GM12878 (cell line): ENCODE measurements around the gene HS3ST1. TPM values are rescaled to one million over a fixed set of nuclear protein-coding genes. Genes with fewer than 3 reads are reported as not detected.

Source experiments
- ATAC-seq: fragments of 200-7000 bp; cut with Tn5 transposase; 3 replicates; pipeline ENCODE4 v1.9.1; 2020; ENCODE audit warnings: mild to moderate bottlenecking, moderate library complexity
- BruUV-seq: library from RNA; stranded (reverse); fragments of 400-500 nt; replicated peaks from 2 replicates; lab custom pipeline; 2021; lab: Mats Ljungman, UMichigan
- CTCF ChIA-PET: fragments of 300-600 bp; sonication (Branson Sonifier 250); formaldehyde crosslinking; extraction: SDS; loops from one replicate; lab custom pipeline; 2021; ENCODE audit warnings: inconsistent platforms; lab: Yijun Ruan, JAX
- POLR2A ChIA-PET: fragments of 350-600 bp; formaldehyde crosslinking; extraction: SDS; loops from one replicate; lab custom pipeline; 2021; ENCODE audit warnings: inconsistent platforms; lab: Charles Lee
- RAD21 ChIA-PET: fragments of 300-600 bp; sonication (Branson Sonifier 250); formaldehyde crosslinking; loops from one replicate; lab custom pipeline; 2023; ENCODE audit warnings: antibody characterized with exemption; ENCODE audit not compliant: unreplicated experiment; lab: Charles Lee
- SMC1A ChIA-PET: fragments of 300-600 bp; sonication (Branson Sonifier 250); formaldehyde crosslinking; loops from one replicate; lab custom pipeline; 2023; ENCODE audit not compliant: unreplicated experiment, uncharacterized antibody; lab: Charles Lee
- DNase-seq: peaks from one replicate; pipeline ENCODE4 v3.0.0-alpha.2; 2011; ENCODE audit warnings: low read depth, low spot score
- FAIRE-seq: peaks from 3 replicates; lab custom pipeline; 2011; peaks lifted over from hg19 to GRCh38; lab: Jason Lieb, UNC
- H2AFZ ChIP-seq: 2 replicates; pipeline ENCODE4 v1.6.0; 2011; ENCODE audit warnings: low read depth, low read length, control low read depth; ENCODE audit not compliant: control insufficient read depth
- H3K27ac ChIP-seq: 2 replicates; pipeline ENCODE4 v1.5.1; 2011; ENCODE audit warnings: control low read depth; ENCODE audit not compliant: control insufficient read depth, insufficient read depth
- H3K27me3 ChIP-seq, 2 experiments: replicated peaks in 1 of 2; 2 replicates each; pipeline versions ENCODE4 v1.6.0 to v1.6.1; 2011; ENCODE audit warnings: low read length in 1 of 2; ENCODE audit not compliant: control insufficient read depth in 2 of 2, insufficient read depth in 2 of 2
- H3K36me3 ChIP-seq, 2 experiments: 2 replicates each; pipeline ENCODE4 v1.5.1; 2011; ENCODE audit warnings: low read length in 1 of 2; ENCODE audit not compliant: control insufficient read depth in 2 of 2, insufficient read depth in 2 of 2
- H3K4me1 ChIP-seq: 2 replicates; pipeline ENCODE4 v1.6.1; 2011; ENCODE audit warnings: mild to moderate bottlenecking, low read length, moderate library complexity, mixed read lengths; ENCODE audit not compliant: control insufficient read depth, insufficient read depth
- H3K4me2 ChIP-seq: 2 replicates; pipeline ENCODE4 v1.6.0; 2011; ENCODE audit warnings: control low read depth; ENCODE audit not compliant: control insufficient read depth, insufficient read depth
- H3K4me3 ChIP-seq: fragments of 200-600 bp; sonication (generic); 2 replicates; pipeline ENCODE4 v1.5.1; 2016
- H3K79me2 ChIP-seq: 2 replicates; pipeline ENCODE4 v1.6.0; 2011; ENCODE audit warnings: low read length; ENCODE audit not compliant: control insufficient read depth, insufficient read depth
- H3K9ac ChIP-seq: 2 replicates; pipeline ENCODE4 v1.8.0; 2011; ENCODE audit warnings: low read length, control low read depth, mixed read lengths; ENCODE audit not compliant: control insufficient read depth, insufficient read depth
- H3K9me3 ChIP-seq: replicated peaks from 3 replicates; pipeline ENCODE4 v1.5.1; 2011; ENCODE audit warnings: mild to moderate bottlenecking, low read length; ENCODE audit not compliant: control insufficient read depth, insufficient read depth
- H4K20me1 ChIP-seq: 2 replicates; pipeline ENCODE4 v1.6.0; 2011; ENCODE audit not compliant: control insufficient read depth, insufficient read depth
- ETV6 ChIP-seq, 2 experiments: fragments of 450-650 bp in 1 of 2; IDR thresholded peaks in 1 of 2; conservative IDR thresholded peaks in 1 of 2; 2 replicates each; pipeline ENCODE4 v1.6.1; 2014; ENCODE audit warnings: antibody characterized with exemption in 1 of 2, borderline replicate concordance in 1 of 2, low read depth in 1 of 2, mild to moderate bottlenecking in 1 of 2, moderate library complexity in 1 of 2
- MTA2 ChIP-seq: fragments of 450-650 bp; IDR thresholded peaks from 2 replicates; pipeline ENCODE4 v1.6.1; 2016; ENCODE audit warnings: low read depth, mild to moderate bottlenecking, moderate library complexity
- NBN ChIP-seq: fragments of 450-650 bp; IDR thresholded peaks from 2 replicates; pipeline ENCODE4 v1.6.1; 2016
- NFIC ChIP-seq: IDR thresholded peaks from 2 replicates; pipeline ENCODE4 v1.6.1; 2012; ENCODE audit warnings: low read depth, mild to moderate bottlenecking, inconsistent platforms, low read length, moderate library complexity
- RB1 ChIP-seq: fragments of 450-650 bp; formaldehyde crosslinking; IDR thresholded peaks from 2 replicates; pipeline ENCODE4 v1.6.1; 2017; ENCODE audit warnings: mild to moderate bottlenecking, borderline replicate concordance
- RUNX3 ChIP-seq: IDR thresholded peaks from 2 replicates; pipeline ENCODE4 v1.6.1; 2012; ENCODE audit warnings: low read length, inconsistent platforms
- TCF3 ChIP-seq: IDR thresholded peaks from 2 replicates; pipeline ENCODE4 v1.6.1; 2012; ENCODE audit warnings: low read depth, mild to moderate bottlenecking, low read length, borderline replicate concordance; ENCODE audit not compliant: insufficient read depth
- TCF7 ChIP-seq: IDR thresholded peaks from 2 replicates; pipeline ENCODE4 v1.6.1; 2014; ENCODE audit warnings: antibody characterized with exemption, borderline replicate concordance
- WRNIP1 ChIP-seq: IDR thresholded peaks from 2 replicates; pipeline ENCODE4 v1.6.1; 2011; ENCODE audit warnings: low read depth, low read length, improper control_type of control experiment, borderline replicate concordance
- WGBS: methylation state at CpG from one replicate; pipeline ENCODE4 v1.1.6; 2016; ENCODE audit warnings: low lambda C conversion rate; ENCODE audit not compliant: insufficient replicate concordance, insufficient coverage; ENCODE audit errors: missing lambda C conversion rate; 5-methylcytosine and 5-hydroxymethylcytosine counted together
- in situ Hi-C: fragments of 300-500 bp; cut with MboI; formaldehyde crosslinking; loops from 9 replicates; pipeline ENCODE4 v1.14.3; 2018; ENCODE audit warnings: mixed read lengths
- intact Hi-C: fragments of 100-400 bp; cut with micrococcal nuclease; formaldehyde crosslinking; loops from one replicate; pipeline ENCODE4 v1.14.2; 2022; ENCODE audit not compliant: unreplicated experiment
- polyA plus RNA-seq, 11 experiments: library from polyadenylated mRNA; depleted of rRNA in 4 of 11; unstranded in 6 of 11; stranded (reverse) in 5 of 11; fragments of >200 nt; fragmentation: Nextera tagmentation in 4 of 11; fragmentation: Illumina TruSeq in 1 of 11; extraction: Ambion mirVana in 4 of 11; extraction: Trizol in 1 of 11; gene quantifications; 1 replicate in 1 of 11; 2 replicates in 10 of 11; pipeline versions ENCODE4 v1.2.1 to v1.2.3, GENCODE V29; 2011 to 2016; ENCODE audit warnings: inconsistent platforms in 2 of 11, missing spikeins in 2 of 11, low read depth in 1 of 11
- total RNA-seq, 4 experiments: library from RNA; depleted of rRNA in 3 of 4; stranded (reverse); fragments of >200 nt in 3 of 4; fragmentation: Illumina TruSeq in 1 of 4; extraction: Trizol in 1 of 4; gene quantifications; 2 replicates each; pipeline versions ENCODE4 v1.2.1 to v1.2.3, GENCODE V29; 2013 to 2021
- TF ChIP-seq, protein P1 (sequence below): fragments of 450-650 bp; formaldehyde crosslinking; IDR thresholded peaks from 2 replicates; pipeline ENCODE4 v1.5.0; 2022; ENCODE audit warnings: mild to moderate bottlenecking, missing genetic modification characterization
- TF ChIP-seq, protein P2 (sequence below): IDR thresholded peaks from 2 replicates; pipeline ENCODE4 v1.6.1; 2012; ENCODE audit warnings: low read length, inconsistent platforms
- TF ChIP-seq, protein P3 (sequence below): fragments of 450-650 bp; IDR thresholded peaks from 2 replicates; pipeline ENCODE4 v1.6.1; 2018; ENCODE audit warnings: mild to moderate bottlenecking, low read depth, moderate library complexity; ENCODE audit not compliant: partially characterized antibody
- TF ChIP-seq, protein P4 (sequence below): fragments of 450-650 bp; formaldehyde crosslinking; IDR thresholded peaks from 2 replicates; pipeline ENCODE4 v1.4.0; 2022; ENCODE audit warnings: mild to moderate bottlenecking, moderate library complexity

HS3ST1 gene
- total and polyA plus RNA-seq, 10 of the 15 experiments (the other 5 are each of a cell fraction or from before 2014, with no cell fraction given), result 0.03 to 0.65 (median 0.13) TPM

DNA sequence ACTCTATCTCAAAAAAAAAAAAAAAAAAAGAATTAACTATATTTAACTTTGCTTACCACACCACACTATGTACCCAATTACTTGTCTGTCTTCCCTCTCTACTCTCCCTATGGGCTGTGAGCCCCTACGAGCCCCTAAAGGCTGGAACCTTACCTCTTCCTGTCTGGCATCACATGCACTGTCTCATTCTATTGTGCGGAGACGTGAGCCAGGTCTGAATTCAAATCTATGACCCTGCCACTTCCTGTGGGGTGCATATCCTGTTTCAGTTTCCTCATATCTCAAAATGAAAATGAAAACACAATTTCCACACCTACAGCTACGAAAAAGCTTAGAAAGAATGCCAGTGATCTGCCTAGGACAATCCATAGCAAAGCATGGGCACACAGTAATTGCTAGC lies 42.9 kb upstream of the HS3ST1 start:
- ChIA-PET RAD21 (no interaction called here), POLR2A (no interaction called here), CTCF (interaction anchor here (1.3 kb wide), 1 partner anchor 9 kb away, joined by 3 read pairs; no protein-coding TSS in a partner anchor), SMC1A (interaction anchor here (1.2 kb wide), 1 partner anchor 13 kb away, joined by 3 read pairs; no protein-coding TSS in a partner anchor)
- intact Hi-C loops (no loop called here), in situ Hi-C loops (no loop called here)
- 5% methylated on average over 4 of the region's 4 CpGs for WGBS
- FAIRE-seq (no peak), ATAC-seq (peak; percentile 71), DNase-seq (peak; percentile 39)
- no peaks in the 10 kb centered on the region for H3K27me3 ChIP-seq
- H3K27ac ChIP-seq, result no peak overlapping the region
- H3K4me3 ChIP-seq, result no peak overlapping the region
- no peaks in the 10 kb centered on the region for H3K9me3 ChIP-seq
- H3K4me2 ChIP-seq, result peak overlapping the region; percentile 5; the same call in 1 of the 2 replicates
- H2AFZ ChIP-seq, result no peak overlapping the region
- H3K9ac ChIP-seq, result no peak overlapping the region
- no peaks in the 10 kb centered on the region for H3K36me3 ChIP-seq
- H3K79me2 ChIP-seq, result no peaks in the 10 kb centered on the region
- no peaks in the 10 kb centered on the region for H4K20me1 ChIP-seq
- peaks cover 31% of the 10 kb centered on the region for H3K4me1 ChIP-seq
- BruUV-seq, result no TSS peak
- TF ChIP-seq MTA2 (no peak), NFIC (peak; percentile 45; the same call in 1 of the 2 replicates), TCF3 (no peak), RUNX3 (peak; percentile 56), ETV6 (conservative IDR thresholded peaks at IDR 0.05 in 1 of 2, IDR thresholded peaks at IDR 0.05 in 1 of 2; ENCODE audit: borderline replicate concordance in 1 of 2, low read depth in 1 of 2) (peak in 1 of 2 experiments; percentile 99; a peak in 2 of 4 replicates), NBN (no peak), RB1 (no peak), WRNIP1 (no peak), TCF7 (no peak)
- TF ChIP-seq, protein P1, sequence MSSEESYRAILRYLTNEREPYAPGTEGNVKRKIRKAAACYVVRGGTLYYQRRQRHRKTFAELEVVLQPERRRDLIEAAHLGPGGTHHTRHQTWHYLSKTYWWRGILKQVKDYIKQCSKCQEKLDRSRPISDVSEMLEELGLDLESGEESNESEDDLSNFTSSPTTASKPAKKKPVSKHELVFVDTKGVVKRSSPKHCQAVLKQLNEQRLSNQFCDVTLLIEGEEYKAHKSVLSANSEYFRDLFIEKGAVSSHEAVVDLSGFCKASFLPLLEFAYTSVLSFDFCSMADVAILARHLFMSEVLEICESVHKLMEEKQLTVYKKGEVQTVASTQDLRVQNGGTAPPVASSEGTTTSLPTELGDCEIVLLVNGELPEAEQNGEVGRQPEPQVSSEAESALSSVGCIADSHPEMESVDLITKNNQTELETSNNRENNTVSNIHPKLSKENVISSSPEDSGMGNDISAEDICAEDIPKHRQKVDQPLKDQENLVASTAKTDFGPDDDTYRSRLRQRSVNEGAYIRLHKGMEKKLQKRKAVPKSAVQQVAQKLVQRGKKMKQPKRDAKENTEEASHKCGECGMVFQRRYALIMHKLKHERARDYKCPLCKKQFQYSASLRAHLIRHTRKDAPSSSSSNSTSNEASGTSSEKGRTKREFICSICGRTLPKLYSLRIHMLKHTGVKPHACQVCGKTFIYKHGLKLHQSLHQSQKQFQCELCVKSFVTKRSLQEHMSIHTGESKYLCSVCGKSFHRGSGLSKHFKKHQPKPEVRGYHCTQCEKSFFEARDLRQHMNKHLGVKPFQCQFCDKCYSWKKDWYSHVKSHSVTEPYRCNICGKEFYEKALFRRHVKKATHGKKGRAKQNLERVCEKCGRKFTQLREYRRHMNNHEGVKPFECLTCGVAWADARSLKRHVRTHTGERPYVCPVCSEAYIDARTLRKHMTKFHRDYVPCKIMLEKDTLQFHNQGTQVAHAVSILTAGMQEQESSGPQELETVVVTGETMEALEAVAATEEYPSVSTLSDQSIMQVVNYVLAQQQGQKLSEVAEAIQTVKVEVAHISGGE, result no peak
- TF ChIP-seq, protein P2, sequence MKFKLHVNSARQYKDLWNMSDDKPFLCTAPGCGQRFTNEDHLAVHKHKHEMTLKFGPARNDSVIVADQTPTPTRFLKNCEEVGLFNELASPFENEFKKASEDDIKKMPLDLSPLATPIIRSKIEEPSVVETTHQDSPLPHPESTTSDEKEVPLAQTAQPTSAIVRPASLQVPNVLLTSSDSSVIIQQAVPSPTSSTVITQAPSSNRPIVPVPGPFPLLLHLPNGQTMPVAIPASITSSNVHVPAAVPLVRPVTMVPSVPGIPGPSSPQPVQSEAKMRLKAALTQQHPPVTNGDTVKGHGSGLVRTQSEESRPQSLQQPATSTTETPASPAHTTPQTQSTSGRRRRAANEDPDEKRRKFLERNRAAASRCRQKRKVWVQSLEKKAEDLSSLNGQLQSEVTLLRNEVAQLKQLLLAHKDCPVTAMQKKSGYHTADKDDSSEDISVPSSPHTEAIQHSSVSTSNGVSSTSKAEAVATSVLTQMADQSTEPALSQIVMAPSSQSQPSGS, result 0 out of 2 replicates have a peak, but pooled peaks have one; percentile 16
- TF ChIP-seq, protein P3, sequence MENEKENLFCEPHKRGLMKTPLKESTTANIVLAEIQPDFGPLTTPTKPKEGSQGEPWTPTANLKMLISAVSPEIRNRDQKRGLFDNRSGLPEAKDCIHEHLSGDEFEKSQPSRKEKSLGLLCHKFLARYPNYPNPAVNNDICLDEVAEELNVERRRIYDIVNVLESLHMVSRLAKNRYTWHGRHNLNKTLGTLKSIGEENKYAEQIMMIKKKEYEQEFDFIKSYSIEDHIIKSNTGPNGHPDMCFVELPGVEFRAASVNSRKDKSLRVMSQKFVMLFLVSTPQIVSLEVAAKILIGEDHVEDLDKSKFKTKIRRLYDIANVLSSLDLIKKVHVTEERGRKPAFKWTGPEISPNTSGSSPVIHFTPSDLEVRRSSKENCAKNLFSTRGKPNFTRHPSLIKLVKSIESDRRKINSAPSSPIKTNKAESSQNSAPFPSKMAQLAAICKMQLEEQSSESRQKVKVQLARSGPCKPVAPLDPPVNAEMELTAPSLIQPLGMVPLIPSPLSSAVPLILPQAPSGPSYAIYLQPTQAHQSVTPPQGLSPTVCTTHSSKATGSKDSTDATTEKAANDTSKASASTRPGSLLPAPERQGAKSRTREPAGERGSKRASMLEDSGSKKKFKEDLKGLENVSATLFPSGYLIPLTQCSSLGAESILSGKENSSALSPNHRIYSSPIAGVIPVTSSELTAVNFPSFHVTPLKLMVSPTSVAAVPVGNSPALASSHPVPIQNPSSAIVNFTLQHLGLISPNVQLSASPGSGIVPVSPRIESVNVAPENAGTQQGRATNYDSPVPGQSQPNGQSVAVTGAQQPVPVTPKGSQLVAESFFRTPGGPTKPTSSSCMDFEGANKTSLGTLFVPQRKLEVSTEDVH, result no peak
- TF ChIP-seq, protein P4, sequence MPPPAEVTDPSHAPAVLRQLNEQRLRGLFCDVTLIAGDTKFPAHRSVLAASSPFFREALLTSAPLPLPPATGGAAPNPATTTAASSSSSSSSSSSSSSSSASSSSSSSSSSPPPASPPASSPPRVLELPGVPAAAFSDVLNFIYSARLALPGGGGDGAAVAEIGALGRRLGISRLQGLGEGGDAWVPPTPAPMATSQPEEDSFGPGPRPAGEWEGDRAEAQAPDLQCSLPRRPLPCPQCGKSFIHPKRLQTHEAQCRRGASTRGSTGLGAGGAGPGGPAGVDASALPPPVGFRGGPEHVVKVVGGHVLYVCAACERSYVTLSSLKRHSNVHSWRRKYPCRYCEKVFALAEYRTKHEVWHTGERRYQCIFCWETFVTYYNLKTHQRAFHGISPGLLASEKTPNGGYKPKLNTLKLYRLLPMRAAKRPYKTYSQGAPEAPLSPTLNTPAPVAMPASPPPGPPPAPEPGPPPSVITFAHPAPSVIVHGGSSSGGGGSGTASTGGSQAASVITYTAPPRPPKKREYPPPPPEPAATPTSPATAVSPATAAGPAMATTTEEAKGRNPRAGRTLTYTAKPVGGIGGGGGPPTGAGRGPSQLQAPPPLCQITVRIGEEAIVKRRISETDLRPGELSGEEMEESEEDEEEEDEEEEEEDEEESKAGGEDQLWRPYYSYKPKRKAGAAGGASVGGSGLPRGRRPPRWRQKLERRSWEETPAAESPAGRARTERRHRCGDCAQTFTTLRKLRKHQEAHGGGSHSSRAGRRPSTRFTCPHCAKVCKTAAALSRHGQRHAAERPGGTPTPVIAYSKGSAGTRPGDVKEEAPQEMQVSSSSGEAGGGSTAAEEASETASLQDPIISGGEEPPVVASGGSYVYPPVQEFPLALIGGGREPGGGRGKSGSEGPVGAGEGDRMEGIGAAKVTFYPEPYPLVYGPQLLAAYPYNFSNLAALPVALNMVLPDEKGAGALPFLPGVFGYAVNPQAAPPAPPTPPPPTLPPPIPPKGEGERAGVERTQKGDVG, result no peak
